K562 treated with DMSO at 1 percent for 4 hours (cell line): Measurements from ENCODE around the gene OPHN1. TPM values are rescaled to one million over a fixed set of nuclear protein-coding genes. Genes with fewer than 3 reads are reported as not detected.

ENCODE experiments used
- total RNA-seq: library from RNA; unstranded; fragments of 300-600 nt; gene quantifications from 2 replicates; pipeline ENCODE4 v1.2.3, GENCODE V29; 2022; ENCODE audit not compliant: insufficient read depth

The OPHN1 gene
- total RNA-seq: 0.80 and 1.2 TPM in 2 replicates

GRCh38 chrX:68433155-68433980 is at the start of gene OPHN1:
TSS of gene OPHN1 (minus strand) at chrX:68433495. CDS start at chrX:68433020, 475 bp downstream.

Other genes starting within 250 kb of the OPHN1 start
- 10.2 and 14.5 TPM in 2 replicates for gene YIPF6, start 65.6 kb upstream of the OPHN1 start, total RNA-seq
- 8.9 and 9.9 TPM in 2 replicates for gene STARD8, start 214.2 kb upstream of the OPHN1 start, total RNA-seq